GM12878 (cell line): ENCODE measurements around the gene BAG3. TPM values are rescaled to one million over a fixed set of nuclear protein-coding genes. Genes with fewer than 3 reads are reported as not detected.

Experiments
- BHLHE40 ChIP-seq, 2 experiments: fragments of 450-650 bp in 1 of 2; IDR thresholded peaks; 2 replicates each; pipeline ENCODE4 v1.6.1; 2011 to 2017; ENCODE audit warnings: low read depth in 2 of 2, borderline replicate concordance in 1 of 2, improper control_type of control experiment in 1 of 2, low read length in 1 of 2, mild to moderate bottlenecking in 1 of 2
- BMI1 ChIP-seq: fragments of 450-650 bp; IDR thresholded peaks from 2 replicates; pipeline ENCODE4 v1.6.1; 2016; ENCODE audit warnings: mild to moderate bottlenecking, moderate library complexity, borderline replicate concordance
- CBX3 ChIP-seq: fragments of 200-600 bp; sonication (generic); IDR thresholded peaks from 2 replicates; pipeline ENCODE4 v1.6.1; 2016; ENCODE audit warnings: low read depth, borderline replicate concordance
- CEBPZ ChIP-seq: fragments of 150-350 bp; IDR thresholded peaks from 2 replicates; pipeline ENCODE4 v1.6.1; 2016; ENCODE audit warnings: low read depth, low read length
- EZH2 ChIP-seq: IDR thresholded peaks from 2 replicates; pipeline ENCODE4 v1.6.1; 2012; ENCODE audit warnings: low read depth, mild to moderate bottlenecking, control low read depth, inconsistent platforms, low read length, borderline replicate concordance; ENCODE audit not compliant: control insufficient read depth
- IKZF1 ChIP-seq: fragments of 450-650 bp; conservative IDR thresholded peaks from 2 replicates; pipeline ENCODE4 v1.6.1; 2017; ENCODE audit warnings: antibody characterized with exemption, mild to moderate bottlenecking
- IRF3 ChIP-seq: fragments of 450-650 bp; IDR thresholded peaks from 2 replicates; pipeline ENCODE4 v1.6.1; 2014; ENCODE audit warnings: mild to moderate bottlenecking
- KLF5 ChIP-seq: fragments of 450-650 bp; IDR thresholded peaks from 2 replicates; pipeline ENCODE4 v1.6.1; 2014; ENCODE audit warnings: mild to moderate bottlenecking; ENCODE audit not compliant: partially characterized antibody
- MYC ChIP-seq: IDR thresholded peaks from 2 replicates; pipeline ENCODE4 v1.6.1; 2011; ENCODE audit warnings: mild to moderate bottlenecking, low read length, moderate library complexity, inconsistent platforms; ENCODE audit not compliant: insufficient read depth, insufficient replicate concordance, insufficient read length, severe bottlenecking
- NFIC ChIP-seq: IDR thresholded peaks from 2 replicates; pipeline ENCODE4 v1.6.1; 2012; ENCODE audit warnings: low read depth, mild to moderate bottlenecking, inconsistent platforms, low read length, moderate library complexity
- POLR2AphosphoS5 ChIP-seq: IDR thresholded peaks from 2 replicates; pipeline ENCODE4 v1.6.1; 2011; ENCODE audit warnings: mild to moderate bottlenecking, low read length, inconsistent platforms
- SIN3A ChIP-seq: IDR thresholded peaks from 2 replicates; pipeline ENCODE4 v1.6.1; 2012; ENCODE audit warnings: low read depth, low read length, improper control_type of control experiment
- SP1 ChIP-seq: IDR thresholded peaks from one replicate; pipeline ENCODE4 v1.6.1; 2011; ENCODE audit warnings: low read depth, low read length
- SPI1 ChIP-seq: IDR thresholded peaks from 2 replicates; pipeline ENCODE4 v1.6.1; 2011; ENCODE audit warnings: low read depth, mild to moderate bottlenecking, low read length, moderate library complexity, borderline replicate concordance; ENCODE audit not compliant: insufficient read depth
- YY1 ChIP-seq: IDR thresholded peaks from 2 replicates; pipeline ENCODE4 v1.6.1; 2011; ENCODE audit warnings: low read depth, mild to moderate bottlenecking, low read length
- ZBED1 ChIP-seq: IDR thresholded peaks from 2 replicates; pipeline ENCODE4 v1.6.1; 2016; ENCODE audit warnings: borderline replicate concordance
- ZBTB40 ChIP-seq: fragments of 450-650 bp; IDR thresholded peaks from 2 replicates; pipeline ENCODE4 v1.6.1; 2016; ENCODE audit warnings: mild to moderate bottlenecking, moderate library complexity, borderline replicate concordance
- ZNF592 ChIP-seq: fragments of 450-650 bp; IDR thresholded peaks from 2 replicates; pipeline ENCODE4 v1.6.1; 2017; ENCODE audit warnings: mild to moderate bottlenecking, moderate library complexity
- polyA plus RNA-seq, 11 experiments: library from polyadenylated mRNA; depleted of rRNA in 4 of 11; unstranded in 6 of 11; stranded (reverse) in 5 of 11; fragments of >200 nt; fragmentation: Nextera tagmentation in 4 of 11; fragmentation: Illumina TruSeq in 1 of 11; extraction: Ambion mirVana in 4 of 11; extraction: Trizol in 1 of 11; gene quantifications; 1 replicate in 1 of 11; 2 replicates in 10 of 11; pipeline versions ENCODE4 v1.2.1 to v1.2.3, GENCODE V29; 2011 to 2016; ENCODE audit warnings: inconsistent platforms in 2 of 11, missing spikeins in 2 of 11, low read depth in 1 of 11
- total RNA-seq, 4 experiments: library from RNA; depleted of rRNA in 3 of 4; stranded (reverse); fragments of >200 nt in 3 of 4; fragmentation: Illumina TruSeq in 1 of 4; extraction: Trizol in 1 of 4; gene quantifications; 2 replicates each; pipeline versions ENCODE4 v1.2.1 to v1.2.3, GENCODE V29; 2013 to 2021

The BAG3 gene
- total and polyA plus RNA-seq, 10 of the 15 experiments (the other 5 are each of a cell fraction or from before 2014, with no cell fraction given): 0.71 to 14.1 (median 4.3) TPM

GRCh38 chr10:119688033-119688508 lies 36.9 kb downstream of the BAG3 start (continued):
- TF ChIP-seq ZNF592 (peak; percentile 93), NFIC (no peak), KLF5 (no peak), IRF3 (no peak), IKZF1 (no peak), YY1 (peak; percentile 53; the same call in 1 of the 2 replicates), ZBED1 (no peak), EZH2 (no peak), CBX3 (no peak), SIN3A (no peak), BMI1 (no peak), BHLHE40 (IDR thresholded peaks at IDR 0.05; ENCODE audit: borderline replicate concordance in 1 of 2, low read depth in 2 of 2, low read length in 1 of 2) (no peak), SPI1 (no peak), CEBPZ (no peak), SP1 (no peak), POLR2AphosphoS5 (no peak), ZBTB40 (no peak), MYC (no peak)
